GM12878 (cell line): ENCODE data around the gene SGMS1. TPM values are rescaled to one million over a fixed set of nuclear protein-coding genes. Genes with fewer than 3 reads are reported as not detected.

Experiments
- ATAC-seq: fragments of 200-7000 bp; cut with Tn5 transposase; 3 replicates; pipeline ENCODE4 v1.9.1; 2020; ENCODE audit warnings: mild to moderate bottlenecking, moderate library complexity
- BruUV-seq: library from RNA; stranded (reverse); fragments of 400-500 nt; replicated peaks from 2 replicates; lab custom pipeline; 2021; lab: Mats Ljungman, UMichigan
- CTCF ChIA-PET: fragments of 300-600 bp; sonication (Branson Sonifier 250); formaldehyde crosslinking; extraction: SDS; loops from one replicate; lab custom pipeline; 2021; ENCODE audit warnings: inconsistent platforms; lab: Yijun Ruan, JAX
- POLR2A ChIA-PET: fragments of 350-600 bp; formaldehyde crosslinking; extraction: SDS; loops from one replicate; lab custom pipeline; 2021; ENCODE audit warnings: inconsistent platforms; lab: Charles Lee
- RAD21 ChIA-PET: fragments of 300-600 bp; sonication (Branson Sonifier 250); formaldehyde crosslinking; loops from one replicate; lab custom pipeline; 2023; ENCODE audit warnings: antibody characterized with exemption; ENCODE audit not compliant: unreplicated experiment; lab: Charles Lee
- SMC1A ChIA-PET: fragments of 300-600 bp; sonication (Branson Sonifier 250); formaldehyde crosslinking; loops from one replicate; lab custom pipeline; 2023; ENCODE audit not compliant: unreplicated experiment, uncharacterized antibody; lab: Charles Lee
- DNase-seq: peaks from one replicate; pipeline ENCODE4 v3.0.0-alpha.2; 2011; ENCODE audit warnings: low read depth, low spot score
- FAIRE-seq: peaks from 3 replicates; lab custom pipeline; 2011; peaks lifted over from hg19 to GRCh38; lab: Jason Lieb, UNC
- H2AFZ ChIP-seq: 2 replicates; pipeline ENCODE4 v1.6.0; 2011; ENCODE audit warnings: low read depth, low read length, control low read depth; ENCODE audit not compliant: control insufficient read depth
- H3K27ac ChIP-seq: 2 replicates; pipeline ENCODE4 v1.5.1; 2011; ENCODE audit warnings: control low read depth; ENCODE audit not compliant: control insufficient read depth, insufficient read depth
- H3K27me3 ChIP-seq, 2 experiments: replicated peaks in 1 of 2; 2 replicates each; pipeline versions ENCODE4 v1.6.0 to v1.6.1; 2011; ENCODE audit warnings: low read length in 1 of 2; ENCODE audit not compliant: control insufficient read depth in 2 of 2, insufficient read depth in 2 of 2
- H3K36me3 ChIP-seq, 2 experiments: 2 replicates each; pipeline ENCODE4 v1.5.1; 2011; ENCODE audit warnings: low read length in 1 of 2; ENCODE audit not compliant: control insufficient read depth in 2 of 2, insufficient read depth in 2 of 2
- H3K4me1 ChIP-seq: 2 replicates; pipeline ENCODE4 v1.6.1; 2011; ENCODE audit warnings: mild to moderate bottlenecking, low read length, moderate library complexity, mixed read lengths; ENCODE audit not compliant: control insufficient read depth, insufficient read depth
- H3K4me2 ChIP-seq: 2 replicates; pipeline ENCODE4 v1.6.0; 2011; ENCODE audit warnings: control low read depth; ENCODE audit not compliant: control insufficient read depth, insufficient read depth
- H3K4me3 ChIP-seq: fragments of 200-600 bp; sonication (generic); 2 replicates; pipeline ENCODE4 v1.5.1; 2016
- H3K79me2 ChIP-seq: 2 replicates; pipeline ENCODE4 v1.6.0; 2011; ENCODE audit warnings: low read length; ENCODE audit not compliant: control insufficient read depth, insufficient read depth
- H3K9ac ChIP-seq: 2 replicates; pipeline ENCODE4 v1.8.0; 2011; ENCODE audit warnings: low read length, control low read depth, mixed read lengths; ENCODE audit not compliant: control insufficient read depth, insufficient read depth
- H3K9me3 ChIP-seq: replicated peaks from 3 replicates; pipeline ENCODE4 v1.5.1; 2011; ENCODE audit warnings: mild to moderate bottlenecking, low read length; ENCODE audit not compliant: control insufficient read depth, insufficient read depth
- H4K20me1 ChIP-seq: 2 replicates; pipeline ENCODE4 v1.6.0; 2011; ENCODE audit not compliant: control insufficient read depth, insufficient read depth
- ATF7 ChIP-seq: fragments of 450-650 bp; IDR thresholded peaks from 2 replicates; pipeline ENCODE4 v1.6.1; 2016; ENCODE audit warnings: low read depth, mild to moderate bottlenecking
- CBX3 ChIP-seq: fragments of 200-600 bp; sonication (generic); IDR thresholded peaks from 2 replicates; pipeline ENCODE4 v1.6.1; 2016; ENCODE audit warnings: low read depth, borderline replicate concordance
- CHD1 ChIP-seq: IDR thresholded peaks from 2 replicates; pipeline ENCODE4 v1.6.1; 2012; ENCODE audit warnings: low read depth, low read length, improper control_type of control experiment
- CTCF ChIP-seq, 3 experiments: IDR thresholded peaks in 2 of 3; conservative IDR thresholded peaks in 1 of 3; 2 replicates each; pipeline ENCODE4 v1.5.1; 2011; ENCODE audit warnings: low read depth in 3 of 3, low read length in 3 of 3, mild to moderate bottlenecking in 3 of 3, control low read depth in 2 of 3, moderate library complexity in 2 of 3, inconsistent platforms in 1 of 3, mixed read lengths in 1 of 3; ENCODE audit not compliant: control insufficient read depth in 2 of 3, insufficient read depth in 1 of 3; ENCODE audit errors: extremely low read depth in 1 of 3
- HCFC1 ChIP-seq: fragments of 150-350 bp; IDR thresholded peaks from 2 replicates; pipeline ENCODE4 v1.6.1; 2014; ENCODE audit warnings: low read length
- NKRF ChIP-seq: fragments of 450-650 bp; conservative IDR thresholded peaks from 2 replicates; pipeline ENCODE4 v1.6.1; 2017; ENCODE audit warnings: mild to moderate bottlenecking, moderate library complexity
- RB1 ChIP-seq: fragments of 450-650 bp; formaldehyde crosslinking; IDR thresholded peaks from 2 replicates; pipeline ENCODE4 v1.6.1; 2017; ENCODE audit warnings: mild to moderate bottlenecking, borderline replicate concordance
- SIN3A ChIP-seq: IDR thresholded peaks from 2 replicates; pipeline ENCODE4 v1.6.1; 2012; ENCODE audit warnings: low read depth, low read length, improper control_type of control experiment
- TBL1XR1 ChIP-seq: IDR thresholded peaks from 2 replicates; pipeline ENCODE4 v1.6.1; 2012; ENCODE audit warnings: low read depth, low read length, improper control_type of control experiment
- WRNIP1 ChIP-seq: IDR thresholded peaks from 2 replicates; pipeline ENCODE4 v1.6.1; 2011; ENCODE audit warnings: low read depth, low read length, improper control_type of control experiment, borderline replicate concordance
- YY1 ChIP-seq: IDR thresholded peaks from 2 replicates; pipeline ENCODE4 v1.6.1; 2011; ENCODE audit warnings: low read depth, mild to moderate bottlenecking, low read length
- ZBTB40 ChIP-seq: fragments of 450-650 bp; IDR thresholded peaks from 2 replicates; pipeline ENCODE4 v1.6.1; 2016; ENCODE audit warnings: mild to moderate bottlenecking, moderate library complexity, borderline replicate concordance
- WGBS: methylation state at CpG from one replicate; pipeline ENCODE4 v1.1.6; 2016; ENCODE audit warnings: low lambda C conversion rate; ENCODE audit not compliant: insufficient replicate concordance, insufficient coverage; ENCODE audit errors: missing lambda C conversion rate; 5-methylcytosine and 5-hydroxymethylcytosine counted together
- in situ Hi-C: fragments of 300-500 bp; cut with MboI; formaldehyde crosslinking; loops from 9 replicates; pipeline ENCODE4 v1.14.3; 2018; ENCODE audit warnings: mixed read lengths
- intact Hi-C: fragments of 100-400 bp; cut with micrococcal nuclease; formaldehyde crosslinking; loops from one replicate; pipeline ENCODE4 v1.14.2; 2022; ENCODE audit not compliant: unreplicated experiment
- polyA plus RNA-seq, 11 experiments: library from polyadenylated mRNA; depleted of rRNA in 4 of 11; unstranded in 6 of 11; stranded (reverse) in 5 of 11; fragments of >200 nt; fragmentation: Nextera tagmentation in 4 of 11; fragmentation: Illumina TruSeq in 1 of 11; extraction: Ambion mirVana in 4 of 11; extraction: Trizol in 1 of 11; gene quantifications; 1 replicate in 1 of 11; 2 replicates in 10 of 11; pipeline versions ENCODE4 v1.2.1 to v1.2.3, GENCODE V29; 2011 to 2016; ENCODE audit warnings: inconsistent platforms in 2 of 11, missing spikeins in 2 of 11, low read depth in 1 of 11
- total RNA-seq, 4 experiments: library from RNA; depleted of rRNA in 3 of 4; stranded (reverse); fragments of >200 nt in 3 of 4; fragmentation: Illumina TruSeq in 1 of 4; extraction: Trizol in 1 of 4; gene quantifications; 2 replicates each; pipeline versions ENCODE4 v1.2.1 to v1.2.3, GENCODE V29; 2013 to 2021

SGMS1 gene
- total and polyA plus RNA-seq, 10 of the 15 experiments (the other 5 are each of a cell fraction or from before 2014, with no cell fraction given) = 1.4 to 14.5 (median 4.9) TPM

GRCh38 chr10:50528206-50528605 lies 95.5 kb downstream of the SGMS1 start:
- H2AFZ ChIP-seq = no peak overlapping the region
- no peak for TF ChIP-seq CTCF (IDR thresholded peaks at IDR 0.05 in 2 of 3, conservative IDR thresholded peaks at IDR 0.05 in 1 of 3; ENCODE audit: control insufficient read depth in 2 of 3, extremely low read depth in 1 of 3, insufficient read depth in 1 of 3, low read depth in 3 of 3, low read length in 3 of 3)
- TF ChIP-seq CBX3 = no peak
- no peak for TF ChIP-seq NKRF
- TF ChIP-seq SIN3A = no peak
- no peak for TF ChIP-seq WRNIP1
- no peak for TF ChIP-seq CHD1
- TF ChIP-seq RB1 = no peak
- TF ChIP-seq ZBTB40 = no peak
- no peak for TF ChIP-seq ATF7
- TF ChIP-seq HCFC1 = no peak
- no peak for TF ChIP-seq TBL1XR1
- TF ChIP-seq YY1 = no peak
- WGBS = 76% methylated on average over 2 of the region's 2 CpGs
- no peaks in the 10 kb centered on the region for H3K27me3 ChIP-seq
- ChIA-PET RAD21 (interaction anchor here (1.0 kb wide), 1 partner anchor 93 kb away, joined by 4 read pairs; no protein-coding TSS in a partner anchor), POLR2A (no interaction called here), CTCF (no interaction called here), SMC1A (interaction anchor here (0.9 to 1.1 kb wide), 2 partner anchors 15 to 29 kb away, joined by 3 read pairs; no protein-coding TSS in a partner anchor)
- FAIRE-seq (no peak), ATAC-seq (no peak), DNase-seq (no peak)
- intact Hi-C loops (no loop called here), in situ Hi-C loops (no loop called here)
- no peak overlapping the region for H3K27ac ChIP-seq
- H3K36me3 ChIP-seq = no peaks in the 10 kb centered on the region
- no peaks in the 10 kb centered on the region for H4K20me1 ChIP-seq
- H3K79me2 ChIP-seq = no peaks in the 10 kb centered on the region
- H3K4me1 ChIP-seq = no peaks in the 10 kb centered on the region
- H3K4me2 ChIP-seq = no peak overlapping the region
- H3K4me3 ChIP-seq = no peak overlapping the region
- no peak overlapping the region for H3K9ac ChIP-seq
- no TSS peak for BruUV-seq
- H3K9me3 ChIP-seq = no peaks in the 10 kb centered on the region
